ENCODE data around the gene RAB44.

- TF ChIP-seq EZH2 (IDR thresholded peaks at IDR 0.05; ENCODE audit: insufficient read depth, low read length) (no peak), CTCF (IDR thresholded peaks at IDR 0.05; ENCODE audit: insufficient read depth, low read depth, low read length) (no peak)
These were observed 9.4 kb upstream of the RAB44 start for GRCh38 chr6:36688063-36688738.

Data from astrocyte (in vitro differentiated cells and primary cell).